ENCODE data around the gene SPEM2.

DNA sequence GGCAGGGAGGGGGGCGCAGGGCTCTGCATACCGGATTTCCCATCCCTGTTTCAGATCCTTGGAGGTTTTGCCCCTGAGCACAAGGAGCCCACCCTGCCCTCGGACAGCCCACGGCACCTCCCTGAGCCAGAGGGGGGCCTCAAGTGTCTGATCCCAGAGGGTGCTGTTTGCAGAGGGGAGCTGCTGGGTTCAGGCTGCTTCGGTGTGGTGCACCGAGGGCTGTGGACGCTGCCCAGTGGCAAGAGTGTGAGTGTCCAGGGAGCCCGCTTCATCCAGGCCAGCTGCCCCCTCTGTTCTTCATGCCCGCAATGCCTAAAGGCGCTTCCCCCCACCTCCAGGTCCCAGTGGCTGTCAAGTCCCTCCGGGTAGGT lies 42.1 kb upstream of the SPEM2 start:
- TF ChIP-seq EZH2 (IDR thresholded peaks at IDR 0.05; ENCODE audit: borderline replicate concordance, low read length): no peak
- TF ChIP-seq, protein P1, sequence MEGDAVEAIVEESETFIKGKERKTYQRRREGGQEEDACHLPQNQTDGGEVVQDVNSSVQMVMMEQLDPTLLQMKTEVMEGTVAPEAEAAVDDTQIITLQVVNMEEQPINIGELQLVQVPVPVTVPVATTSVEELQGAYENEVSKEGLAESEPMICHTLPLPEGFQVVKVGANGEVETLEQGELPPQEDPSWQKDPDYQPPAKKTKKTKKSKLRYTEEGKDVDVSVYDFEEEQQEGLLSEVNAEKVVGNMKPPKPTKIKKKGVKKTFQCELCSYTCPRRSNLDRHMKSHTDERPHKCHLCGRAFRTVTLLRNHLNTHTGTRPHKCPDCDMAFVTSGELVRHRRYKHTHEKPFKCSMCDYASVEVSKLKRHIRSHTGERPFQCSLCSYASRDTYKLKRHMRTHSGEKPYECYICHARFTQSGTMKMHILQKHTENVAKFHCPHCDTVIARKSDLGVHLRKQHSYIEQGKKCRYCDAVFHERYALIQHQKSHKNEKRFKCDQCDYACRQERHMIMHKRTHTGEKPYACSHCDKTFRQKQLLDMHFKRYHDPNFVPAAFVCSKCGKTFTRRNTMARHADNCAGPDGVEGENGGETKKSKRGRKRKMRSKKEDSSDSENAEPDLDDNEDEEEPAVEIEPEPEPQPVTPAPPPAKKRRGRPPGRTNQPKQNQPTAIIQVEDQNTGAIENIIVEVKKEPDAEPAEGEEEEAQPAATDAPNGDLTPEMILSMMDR (IDR thresholded peaks at IDR 0.05; ENCODE audit: low read length): no peak

All from OCI-LY1 (cell line).